GM21526 (cell line): ENCODE data around the gene RNASEL.
A peak's percentile ranks its signal among the peaks of the same experiment; 100 is the strongest.

ENCODE experiments used
- ATAC-seq: cut with Tn5 transposase; IDR thresholded peaks from one replicate; pipeline ENCODE4 v1.9.1; 2021; ENCODE audit warnings: moderate library complexity; ENCODE audit not compliant: unreplicated experiment, low FRiP score

RNASEL gene

DNA sequence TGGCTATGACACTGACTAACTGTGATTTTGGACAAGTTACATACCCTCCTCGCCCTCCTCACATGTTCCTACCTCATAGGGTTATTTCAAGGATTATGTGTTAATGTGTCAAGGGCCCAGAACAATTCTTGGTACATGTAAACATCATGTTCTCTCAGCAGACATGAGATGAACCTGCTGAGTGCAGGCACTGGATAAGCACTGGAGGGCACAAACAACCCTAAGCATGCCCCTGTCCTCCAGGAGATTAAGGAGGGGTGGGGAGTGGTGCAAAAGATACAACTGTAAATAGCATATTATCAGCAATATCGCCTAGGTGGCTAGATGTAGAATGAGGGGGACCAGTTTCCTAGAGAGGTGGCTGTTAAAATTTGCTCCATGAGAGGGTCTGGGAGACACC is 32.9 kb upstream of the RNASEL start:
- no peak for ATAC-seq

DNA sequence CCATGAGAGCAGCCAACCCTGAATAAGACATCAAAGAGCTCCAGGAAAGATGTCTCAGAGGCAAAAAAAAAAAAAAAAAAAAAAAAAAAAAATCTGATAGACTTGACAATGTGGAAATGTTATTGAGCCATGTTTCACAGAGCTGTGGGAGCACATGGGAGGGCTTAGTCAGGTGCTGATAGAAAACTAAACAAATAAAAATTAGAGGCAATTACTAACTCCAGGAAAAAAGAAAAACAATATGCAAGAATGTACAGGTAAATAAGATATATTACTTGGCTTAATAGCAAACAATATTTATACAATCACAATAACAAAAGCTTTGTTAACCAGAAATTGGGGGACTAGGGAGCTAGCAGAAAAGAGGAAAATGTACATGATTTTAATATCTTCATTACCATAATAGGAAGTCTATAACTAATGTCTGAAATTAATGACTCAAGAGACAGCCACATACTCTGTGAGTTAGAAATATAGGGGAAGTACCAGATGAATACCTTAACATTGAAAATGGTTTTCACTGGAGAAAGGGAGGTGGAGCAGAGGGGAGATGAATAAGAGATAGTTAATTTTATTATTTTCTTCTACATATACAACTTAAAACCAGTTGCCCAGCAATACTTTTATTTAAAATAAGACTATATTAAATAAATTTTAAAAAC is 32.0 kb upstream of the RNASEL start:
- no peak for ATAC-seq

DNA sequence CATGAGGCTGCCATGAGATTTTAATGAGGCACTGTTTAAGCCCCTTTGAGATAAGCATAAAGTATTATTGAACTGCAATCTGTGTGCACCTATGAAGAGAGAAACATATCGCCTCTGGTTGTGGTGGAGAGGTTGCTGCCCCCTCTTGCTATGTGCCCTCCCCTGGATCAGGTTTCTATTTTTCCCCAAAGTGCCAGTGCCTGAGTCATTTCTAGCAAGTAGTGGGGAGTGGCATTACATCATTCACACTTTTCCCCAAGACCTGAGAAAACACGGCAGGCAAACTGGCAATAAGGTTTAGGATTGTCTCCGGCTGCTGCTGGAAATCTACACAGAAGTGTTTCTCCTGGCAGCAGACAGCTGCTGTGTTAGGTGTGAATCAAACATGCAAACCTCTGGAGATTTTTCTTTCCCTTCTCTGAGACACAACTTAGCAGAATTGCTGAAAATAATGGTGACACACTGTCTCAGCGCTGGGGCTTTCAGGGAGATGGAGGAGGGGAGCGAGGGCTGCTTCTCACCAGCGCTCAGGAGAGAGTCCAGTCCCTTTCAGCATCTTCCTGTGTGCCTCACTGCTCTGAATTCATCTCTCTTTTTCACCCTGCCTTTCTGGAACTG is 28.8 kb upstream of the RNASEL start:
- ATAC-seq = no peak

DNA sequence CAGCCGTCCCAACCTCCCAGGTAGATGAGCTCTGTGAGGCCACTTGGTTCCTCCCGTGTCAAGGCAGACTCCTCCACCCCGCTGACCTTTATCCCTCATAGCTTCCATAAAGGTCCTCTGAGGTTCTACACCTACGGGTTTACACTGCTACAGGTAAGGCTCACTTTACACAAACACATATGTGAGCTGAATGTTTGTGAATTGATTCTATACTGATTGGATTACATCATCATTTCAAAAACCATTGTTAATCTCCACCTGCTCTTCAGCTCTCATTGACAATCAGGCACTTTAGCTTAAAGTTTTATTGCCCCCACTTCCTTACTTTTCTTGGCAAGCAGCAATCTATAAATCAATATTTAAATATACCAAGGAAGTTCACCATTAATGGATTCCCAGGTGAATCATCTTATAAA is 28.0 kb upstream of the RNASEL start:
- no peak for ATAC-seq

DNA sequence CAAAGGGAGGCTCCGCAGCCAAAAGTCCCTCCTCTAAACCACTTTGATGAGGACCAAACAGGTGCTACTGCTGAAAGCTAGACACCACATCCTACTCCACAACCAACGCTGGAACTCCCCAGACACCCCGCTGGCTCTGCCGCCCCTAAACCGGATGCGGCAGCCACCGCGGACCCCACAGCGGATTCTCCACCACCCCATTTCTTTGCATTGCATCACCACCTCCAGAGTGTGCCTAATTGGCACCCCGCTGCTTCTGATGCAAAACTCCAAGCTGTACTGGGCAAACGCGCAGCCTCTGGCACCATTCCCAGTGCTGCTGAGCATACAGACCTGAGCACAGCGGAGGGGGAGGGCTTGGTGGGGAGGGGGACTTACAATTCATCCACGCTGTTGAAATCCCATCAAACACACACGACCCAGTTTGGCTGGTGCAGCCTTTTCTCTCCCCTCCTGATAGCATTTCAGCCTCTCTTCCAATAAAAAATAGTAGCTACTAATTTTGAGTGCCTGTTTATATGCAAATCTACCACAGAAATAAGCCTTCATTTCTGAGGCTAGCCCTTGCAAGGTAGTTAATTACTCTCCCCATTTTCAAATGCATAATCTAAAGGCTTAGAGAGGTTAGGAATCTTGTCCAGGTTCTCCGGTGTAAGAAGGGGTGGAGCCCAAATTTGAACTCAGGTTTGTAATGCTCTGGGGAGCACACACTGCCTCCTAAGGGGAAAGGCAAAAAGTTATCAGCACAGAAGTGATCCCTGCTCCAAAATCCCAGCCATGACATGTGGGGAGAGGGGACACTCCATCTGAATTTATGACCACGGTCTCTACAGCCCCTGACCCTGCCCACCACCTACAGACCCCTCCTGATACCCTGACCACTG is 27.3 kb upstream of the RNASEL start:
- peak; percentile 61 for ATAC-seq

DNA sequence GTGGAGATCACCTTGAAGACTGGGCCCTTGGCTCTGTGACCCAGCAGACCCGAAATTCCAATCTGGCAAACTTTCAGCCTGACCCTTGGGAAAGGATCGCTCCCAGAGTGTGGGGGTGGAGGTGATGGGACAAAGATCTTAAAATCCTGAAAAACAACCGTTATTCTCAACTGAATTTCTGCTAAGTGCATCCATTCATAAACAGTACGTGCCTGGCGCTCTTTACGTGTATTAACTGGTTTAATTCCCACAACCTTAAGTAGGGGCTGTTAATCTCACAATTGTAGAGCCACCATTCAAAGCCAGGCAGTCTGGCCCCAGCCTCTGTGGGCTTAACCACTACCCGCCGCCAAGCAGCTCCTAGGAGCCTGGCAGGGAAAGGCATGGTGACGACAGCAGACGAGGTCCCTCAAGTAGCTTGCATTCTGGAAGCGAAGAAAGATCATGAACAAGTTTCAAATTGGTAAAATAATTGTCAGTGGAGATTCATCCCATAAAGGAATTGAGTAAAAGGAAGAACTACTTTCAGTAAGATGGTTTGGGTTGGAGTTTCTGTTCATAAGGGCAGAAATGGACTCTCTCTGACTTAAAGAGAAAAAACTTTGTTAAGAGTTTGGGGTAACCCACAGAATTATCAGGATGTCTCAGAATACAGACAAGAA is 26.5 kb upstream of the RNASEL start:
- ATAC-seq = peak; percentile 19

DNA sequence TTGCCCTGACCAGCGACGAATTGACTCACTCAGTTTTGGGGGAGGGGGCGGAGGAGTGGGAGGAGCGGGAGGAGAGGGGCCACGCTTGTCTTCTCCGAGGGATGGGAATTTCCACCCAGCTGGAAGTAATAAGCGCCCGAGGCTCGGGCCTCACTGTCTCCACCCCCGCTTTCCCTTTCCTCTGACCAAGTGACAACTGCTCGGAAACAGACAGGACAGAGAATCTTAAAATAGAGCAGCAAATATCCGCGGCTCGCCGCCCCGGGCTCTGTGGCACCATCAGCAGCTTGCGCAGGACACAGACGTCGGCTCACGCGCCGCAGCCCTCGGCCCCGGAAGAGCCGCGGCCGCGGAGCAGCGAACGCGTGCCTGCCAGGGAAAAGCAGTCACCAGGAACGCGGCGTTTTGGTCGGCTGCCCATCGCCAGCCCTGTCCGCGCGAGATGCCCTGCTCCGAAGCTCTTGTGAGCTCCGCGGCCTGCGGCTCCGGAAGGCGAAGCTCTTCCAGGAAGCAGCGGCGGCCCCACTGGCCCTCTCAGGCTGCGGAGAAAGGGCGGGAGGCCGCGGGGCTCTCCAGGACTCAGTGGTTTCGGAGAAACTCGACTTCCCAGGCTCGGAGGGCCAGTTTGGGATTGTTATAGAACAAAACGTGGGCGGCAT is 25.9 kb upstream of the RNASEL start:
- ATAC-seq = peak; percentile 34

DNA sequence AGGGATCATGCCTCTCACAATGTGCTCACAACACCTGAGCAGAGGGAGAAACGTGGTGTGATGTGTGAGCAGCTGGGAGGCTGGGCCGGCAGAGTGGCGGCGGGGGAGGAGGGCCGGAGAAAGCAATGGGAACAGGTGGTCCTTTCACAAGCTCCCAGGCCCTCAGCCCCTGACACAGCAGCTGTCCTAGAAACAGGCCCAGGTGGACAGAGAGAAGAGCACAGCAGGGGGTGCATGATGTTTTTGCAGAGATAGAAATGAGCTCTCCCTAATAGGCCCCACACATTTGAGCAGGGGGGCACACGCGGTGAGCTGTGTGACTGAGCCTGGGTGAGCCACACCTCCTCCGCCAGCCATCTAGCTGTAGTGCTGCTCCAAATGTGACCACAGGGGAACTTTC is 22.7 kb upstream of the RNASEL start:
- no peak for ATAC-seq

DNA sequence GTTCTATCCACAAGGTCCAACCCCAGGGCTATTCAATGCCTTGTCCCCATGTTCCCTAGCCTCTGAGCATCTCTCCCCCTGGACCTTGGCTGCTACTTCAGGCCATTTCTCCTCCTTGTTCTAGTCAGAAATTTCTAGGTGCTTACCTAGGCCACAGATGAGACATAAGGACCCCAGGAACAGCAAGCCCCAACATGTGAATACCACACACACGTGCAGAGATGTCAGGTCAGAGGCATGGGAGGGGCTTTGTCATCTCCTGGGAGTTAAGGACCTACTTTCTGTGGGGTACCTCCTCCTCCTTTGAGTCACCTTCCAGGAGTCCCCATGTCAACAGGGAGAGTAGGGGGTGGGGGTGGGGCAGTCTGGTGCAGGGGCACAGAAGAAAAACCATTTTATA is 22.3 kb upstream of the RNASEL start:
- ATAC-seq = no peak

DNA sequence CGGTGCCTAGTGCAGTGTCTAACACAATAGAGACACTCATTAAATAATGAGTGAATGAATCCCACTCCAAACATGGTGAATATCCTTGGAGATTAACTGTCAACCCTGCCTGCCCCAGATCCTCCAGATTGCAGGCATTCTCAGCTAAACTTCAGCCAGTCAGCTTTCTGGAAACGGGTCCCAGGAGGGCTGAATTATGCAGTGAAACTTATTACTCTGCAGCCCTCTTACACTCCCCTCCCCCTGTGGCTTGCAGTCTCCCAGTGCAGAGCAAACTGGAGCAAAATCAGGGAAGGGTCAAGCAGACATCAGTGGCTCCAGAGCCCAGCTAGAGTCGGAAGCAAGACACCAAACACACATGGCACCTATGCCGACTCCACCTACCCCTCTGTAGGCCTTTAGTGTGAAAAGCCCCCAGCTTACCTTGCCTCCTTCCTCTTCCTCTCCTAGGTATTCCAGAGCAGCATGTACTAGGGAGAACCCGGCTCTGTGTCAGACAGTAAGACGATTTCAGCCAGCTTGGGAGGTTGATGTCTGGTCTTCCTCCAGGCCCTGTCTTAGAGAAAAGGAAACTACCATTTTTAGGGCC is 21.6 kb upstream of the RNASEL start:
- no peak for ATAC-seq

DNA sequence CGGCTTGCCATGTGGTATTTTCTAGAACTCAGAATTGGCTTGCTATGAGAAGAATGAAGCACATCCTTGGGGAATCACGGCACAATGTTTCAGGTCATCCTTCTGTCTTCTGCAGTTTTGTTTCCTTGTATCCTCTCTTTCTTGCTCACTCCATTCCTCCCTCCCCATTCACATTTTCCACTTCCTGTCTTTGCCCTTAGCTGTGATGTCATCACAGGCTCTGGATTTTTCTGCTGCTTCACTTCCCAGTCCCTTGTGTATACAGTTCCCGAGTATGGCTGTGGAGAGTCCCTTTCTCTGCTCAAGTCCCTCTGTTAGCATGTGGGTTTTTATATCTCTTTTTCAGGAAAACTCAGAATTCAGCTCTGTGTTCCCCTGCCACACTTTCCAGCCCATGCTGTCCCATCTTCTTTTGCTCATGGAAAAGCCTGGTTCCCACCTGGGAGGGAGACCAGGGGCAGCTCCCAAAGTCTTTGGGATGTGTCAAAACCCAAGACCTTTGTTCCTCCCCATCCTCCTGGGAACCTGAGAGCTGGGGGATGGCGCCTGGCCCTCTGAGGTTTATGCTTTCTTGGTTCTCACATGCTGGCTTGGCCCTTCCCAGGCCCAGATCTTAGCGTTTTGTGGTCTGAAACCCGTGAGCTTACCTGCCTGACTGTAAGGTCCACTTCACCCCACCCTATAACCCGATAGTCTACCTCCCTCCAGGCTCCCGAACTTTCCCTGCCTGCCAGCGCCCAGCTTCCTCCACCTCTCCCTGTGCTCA is 20.0 kb upstream of the RNASEL start:
- no peak for ATAC-seq

DNA sequence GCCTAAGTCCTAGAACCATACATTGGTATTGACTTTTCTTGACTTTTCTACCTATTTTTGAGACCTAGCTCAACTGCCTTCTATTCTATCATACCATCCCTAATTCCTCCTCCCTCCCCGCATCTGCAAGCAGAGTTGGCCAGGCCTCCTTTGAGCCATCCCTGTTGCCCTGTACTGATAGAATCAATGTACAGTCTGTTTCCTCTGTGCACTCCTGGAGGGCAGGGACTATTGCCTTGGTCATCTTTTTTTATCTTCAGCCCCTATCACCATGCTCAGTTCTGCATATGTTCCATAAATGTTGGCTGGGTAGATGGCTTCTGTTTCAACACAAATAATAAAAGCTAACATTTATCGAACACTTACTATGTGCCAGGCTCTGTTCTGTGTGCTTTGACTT is 19.2 kb upstream of the RNASEL start:
- no peak for ATAC-seq

DNA sequence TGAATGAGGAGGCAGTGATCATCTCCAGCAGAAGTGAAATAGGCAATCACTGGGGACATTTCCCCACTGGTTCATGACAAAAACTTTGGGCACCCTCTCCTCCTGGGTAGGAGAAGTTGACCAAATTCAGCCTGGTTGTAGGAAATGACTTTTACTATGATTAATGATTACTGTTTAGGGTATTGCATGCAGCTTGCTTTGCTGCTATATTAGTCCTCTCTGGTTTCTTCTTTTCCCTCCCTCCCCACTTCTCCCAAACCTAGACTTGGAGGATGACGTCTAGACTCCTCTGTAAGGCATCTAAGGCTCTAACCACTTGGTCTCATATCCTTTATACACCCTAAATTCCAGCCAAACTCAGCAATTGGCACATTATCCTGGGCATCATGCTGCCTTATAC is 18.5 kb upstream of the RNASEL start:
- no peak for ATAC-seq

DNA sequence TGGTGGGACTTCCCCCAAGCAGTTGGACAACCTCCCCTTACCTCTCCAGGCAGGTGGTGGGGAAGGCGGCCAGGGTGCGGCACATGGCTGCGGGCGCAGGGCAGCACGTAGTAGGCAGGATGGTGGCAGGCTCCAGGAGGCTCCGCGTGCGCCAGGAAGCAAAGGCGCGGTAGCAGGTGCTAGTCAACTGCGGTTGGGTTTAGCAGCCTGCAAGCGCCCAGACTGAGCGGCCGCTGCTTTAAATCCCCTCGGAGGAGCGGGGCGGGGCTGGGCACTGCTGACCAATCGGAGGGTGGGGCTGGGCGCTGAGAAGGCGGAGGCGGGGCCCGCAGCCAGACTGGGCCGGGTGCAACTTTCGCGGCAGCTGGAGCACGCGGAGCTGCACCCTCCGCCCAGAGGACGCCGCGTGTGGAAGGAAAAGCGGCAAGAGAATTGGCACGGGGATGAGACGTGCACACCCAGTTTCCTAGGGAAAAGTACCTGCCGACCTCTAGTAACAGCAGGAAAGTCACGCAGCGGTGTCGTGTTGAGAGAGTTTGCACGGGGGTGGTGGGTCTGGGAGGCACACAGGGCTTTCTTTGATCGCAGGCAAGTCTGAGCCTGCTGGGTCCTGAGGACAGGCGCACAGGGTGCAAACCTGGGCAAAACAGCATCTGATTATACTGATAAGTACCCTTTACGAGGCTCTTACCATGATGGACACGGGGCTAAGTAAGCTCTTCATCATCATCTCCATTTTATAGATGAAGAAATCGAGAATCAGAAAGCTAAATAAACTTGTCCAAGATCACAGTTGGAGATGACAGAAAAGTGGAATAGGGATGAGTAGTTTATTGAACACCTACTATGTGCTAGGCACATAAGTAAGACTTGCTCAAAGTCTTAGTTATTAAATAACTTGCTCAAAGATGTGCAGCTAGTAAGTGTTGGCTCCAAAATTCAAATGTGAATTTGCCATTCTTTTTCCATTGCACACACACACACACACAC is 15.4 kb upstream of the RNASEL start, which contains the start of gene RGS16:
Gene RGS16, minus strand, starts transcription at position 215 of the 990 bp plus-strand sequence. Its CDS starts 130 bp downstream, at position 85.
- ATAC-seq = peak; percentile 78

DNA sequence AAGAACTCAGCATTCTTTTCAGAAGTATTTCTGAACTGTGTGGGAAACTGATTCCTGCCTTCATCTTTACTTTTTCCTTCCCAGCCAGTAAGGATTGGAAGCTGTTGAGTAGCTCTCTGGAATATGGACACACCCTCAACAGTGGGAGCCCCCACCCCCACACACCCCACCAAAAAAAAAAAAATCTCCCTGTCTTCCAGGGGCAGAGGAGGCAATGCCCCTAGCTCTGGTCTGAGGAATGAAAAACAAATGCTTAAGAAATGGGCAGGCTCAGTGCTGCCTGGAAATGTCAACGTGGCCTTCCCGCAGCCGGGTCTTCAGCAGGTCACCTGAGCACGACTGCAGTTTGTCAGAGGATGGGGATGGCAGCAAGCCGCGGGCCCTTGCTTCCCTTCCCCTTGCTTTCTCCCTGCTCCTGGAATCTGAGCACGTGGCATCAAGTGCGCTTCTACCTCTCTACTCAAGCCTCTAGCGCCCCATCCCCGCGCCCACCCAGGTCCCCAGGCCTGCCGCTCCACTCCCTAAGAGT is 14.7 kb upstream of the RNASEL start:
- ATAC-seq = no peak

DNA sequence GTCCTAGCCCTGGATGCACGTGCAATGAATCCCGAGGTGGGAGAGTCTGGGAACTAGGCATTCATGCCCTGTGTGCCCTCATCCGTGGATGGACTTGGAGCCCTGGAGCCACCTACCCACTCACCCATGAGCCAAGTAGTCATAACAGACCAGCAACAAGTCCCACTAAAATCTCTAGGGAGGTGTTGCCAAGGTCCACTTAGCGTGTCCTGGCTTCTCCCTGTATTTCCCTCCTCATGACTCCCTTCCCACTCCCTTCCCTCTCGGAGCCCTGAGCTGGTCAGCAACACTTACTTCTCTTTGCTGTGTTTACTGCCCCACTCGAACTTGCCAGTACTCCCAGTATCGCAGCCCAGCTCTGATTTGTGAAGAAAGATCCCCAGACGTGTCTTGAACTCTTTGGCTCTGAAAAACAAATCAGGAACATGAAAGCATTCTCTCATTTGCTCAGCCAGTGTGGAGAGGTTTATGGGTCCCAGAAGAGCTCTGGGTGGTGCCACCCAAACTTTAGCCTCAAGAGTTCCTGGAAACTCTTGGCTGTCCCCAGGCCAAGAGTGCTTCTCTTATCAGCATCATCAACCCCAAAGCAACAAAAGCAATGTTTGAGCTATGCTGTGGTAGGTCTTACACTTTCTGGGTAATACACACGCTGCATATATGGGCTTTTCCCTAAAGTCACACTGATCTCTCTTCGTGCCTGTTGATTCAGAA is 14.0 kb upstream of the RNASEL start:
- ATAC-seq = no peak

DNA sequence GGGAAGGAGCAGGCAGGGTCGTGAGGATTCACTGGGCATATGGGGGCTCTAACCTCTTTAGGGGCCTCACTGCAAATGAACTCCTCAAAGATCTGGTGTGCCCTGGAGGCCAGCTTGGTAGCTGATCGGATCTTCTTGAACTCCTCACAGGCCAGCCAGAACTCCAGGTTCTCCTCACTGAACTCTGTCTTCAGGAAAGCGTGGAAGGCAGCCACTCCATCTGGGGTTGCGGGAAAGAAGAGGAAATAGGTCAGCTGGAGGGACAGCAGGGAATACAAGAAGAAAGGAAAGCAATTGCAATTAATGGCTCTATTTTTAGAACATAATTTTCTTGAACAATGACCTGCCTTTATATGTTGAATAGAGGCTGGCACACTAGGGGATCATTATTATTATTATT is 12.9 kb upstream of the RNASEL start:
- ATAC-seq = no peak
